ENCODE measurements around the gene PDF.
A peak's percentile ranks its signal among the peaks of the same experiment; 100 is the strongest.

The PDF gene

GRCh38 chr16:69330286-69331109, at the start of gene PDF:
PDF (minus strand) TSS chr16:69330588; CDS start chr16:69330570, 18 bp downstream.
- peak; percentile 45; the same call in 1 of the 2 replicates for TF ChIP-seq TCF12 (IDR thresholded peaks at IDR 0.05; ENCODE audit: low read depth)
- TF ChIP-seq EGR1 (IDR thresholded peaks at IDR 0.05), result peak; percentile 2; the same call in 1 of the 2 replicates
- TF ChIP-seq ZBTB7A (IDR thresholded peaks at IDR 0.05; ENCODE audit: low read depth), result no peak
- TF ChIP-seq FOXM1 (IDR thresholded peaks at IDR 0.05; ENCODE audit: borderline replicate concordance, low read depth), result no peak
- TF ChIP-seq REST (IDR thresholded peaks at IDR 0.05; ENCODE audit: low read depth), result no peak
- TF ChIP-seq CEBPB (IDR thresholded peaks at IDR 0.05), result no peak
- TF ChIP-seq, protein P1, sequence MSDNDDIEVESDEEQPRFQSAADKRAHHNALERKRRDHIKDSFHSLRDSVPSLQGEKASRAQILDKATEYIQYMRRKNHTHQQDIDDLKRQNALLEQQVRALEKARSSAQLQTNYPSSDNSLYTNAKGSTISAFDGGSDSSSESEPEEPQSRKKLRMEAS (IDR thresholded peaks at IDR 0.05), result peak; percentile 63
- TF ChIP-seq CREB1 (IDR thresholded peaks at IDR 0.05; ENCODE audit: low read depth), result no peak
- no peak for TF ChIP-seq RAD21 (IDR thresholded peaks at IDR 0.05; ENCODE audit: low read depth)
- TF ChIP-seq NFIC (IDR thresholded peaks at IDR 0.05), result no peak
- TF ChIP-seq, protein P2, sequence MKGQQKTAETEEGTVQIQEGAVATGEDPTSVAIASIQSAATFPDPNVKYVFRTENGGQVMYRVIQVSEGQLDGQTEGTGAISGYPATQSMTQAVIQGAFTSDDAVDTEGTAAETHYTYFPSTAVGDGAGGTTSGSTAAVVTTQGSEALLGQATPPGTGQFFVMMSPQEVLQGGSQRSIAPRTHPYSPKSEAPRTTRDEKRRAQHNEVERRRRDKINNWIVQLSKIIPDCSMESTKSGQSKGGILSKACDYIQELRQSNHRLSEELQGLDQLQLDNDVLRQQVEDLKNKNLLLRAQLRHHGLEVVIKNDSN (IDR thresholded peaks at IDR 0.05), result no peak
- no peak for TF ChIP-seq TEAD4 (IDR thresholded peaks at IDR 0.05)
- no peak for TF ChIP-seq EP300 (IDR thresholded peaks at IDR 0.05; ENCODE audit: borderline replicate concordance)
- TF ChIP-seq TAF1 (IDR thresholded peaks at IDR 0.05; ENCODE audit: low read depth), result peak; percentile 70
- TF ChIP-seq YY1 (IDR thresholded peaks at IDR 0.05; ENCODE audit: low read depth), result peak; percentile 90

DNA sequence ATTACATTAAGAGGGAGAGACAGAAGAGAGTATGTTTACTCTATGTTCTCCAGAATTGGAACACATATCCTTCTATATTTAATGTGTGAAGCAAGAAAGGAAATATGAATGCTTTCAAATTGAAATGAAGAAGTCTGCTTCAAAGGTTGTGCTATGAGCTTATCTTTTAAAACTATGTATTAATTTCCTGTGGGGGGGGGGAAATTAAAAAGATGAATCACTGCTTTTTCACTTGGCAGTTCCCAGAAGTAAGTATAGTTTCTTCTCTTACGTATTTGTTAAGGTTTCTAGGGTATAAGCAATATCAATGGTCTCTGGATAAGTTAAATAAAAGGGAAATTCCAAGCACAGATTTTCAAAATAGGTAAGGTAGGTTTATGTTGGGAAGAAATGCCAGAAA, 48.4 kb upstream of the PDF start:
- TF ChIP-seq CREB1 (IDR thresholded peaks at IDR 0.05; ENCODE audit: low read depth), result no peak
- TF ChIP-seq FOXM1 (IDR thresholded peaks at IDR 0.05; ENCODE audit: borderline replicate concordance, low read depth), result no peak
- no peak for TF ChIP-seq EP300 (IDR thresholded peaks at IDR 0.05; ENCODE audit: borderline replicate concordance)
- no peak for TF ChIP-seq RAD21 (IDR thresholded peaks at IDR 0.05; ENCODE audit: low read depth)
- TF ChIP-seq TAF1 (IDR thresholded peaks at IDR 0.05; ENCODE audit: low read depth), result no peak
- TF ChIP-seq, protein P1 (IDR thresholded peaks at IDR 0.05), result no peak
- TF ChIP-seq, protein P2 (IDR thresholded peaks at IDR 0.05), result no peak

DNA sequence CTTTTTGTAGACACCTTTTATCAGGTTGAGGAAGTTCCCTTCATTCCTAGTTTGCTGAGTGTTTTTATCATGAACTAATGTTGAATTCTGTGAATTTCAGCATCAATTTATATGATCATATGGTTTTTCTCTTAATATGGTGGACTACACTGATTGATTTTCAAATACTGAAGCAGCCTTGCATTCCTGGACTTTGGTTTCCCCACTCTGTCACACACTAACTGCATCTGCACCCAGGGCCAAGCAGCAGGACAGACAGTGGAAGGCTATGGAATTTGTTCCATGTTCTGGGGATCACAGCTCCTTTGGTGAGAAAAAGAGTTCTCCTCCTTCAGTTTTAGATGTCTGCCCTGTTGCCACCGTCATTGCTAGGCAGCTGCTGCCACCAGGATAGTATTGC, 47.6 kb upstream of the PDF start:
- TF ChIP-seq RAD21 (IDR thresholded peaks at IDR 0.05; ENCODE audit: low read depth), result no peak
- TF ChIP-seq, protein P1 (IDR thresholded peaks at IDR 0.05), result no peak
- TF ChIP-seq NFIC (IDR thresholded peaks at IDR 0.05), result no peak
- TF ChIP-seq EP300 (IDR thresholded peaks at IDR 0.05; ENCODE audit: borderline replicate concordance), result no peak
- no peak for TF ChIP-seq CREB1 (IDR thresholded peaks at IDR 0.05; ENCODE audit: low read depth)
- no peak for TF ChIP-seq FOXM1 (IDR thresholded peaks at IDR 0.05; ENCODE audit: borderline replicate concordance, low read depth)
- no peak for TF ChIP-seq EGR1 (IDR thresholded peaks at IDR 0.05)
- no peak for TF ChIP-seq ZBTB7A (IDR thresholded peaks at IDR 0.05; ENCODE audit: low read depth)

DNA sequence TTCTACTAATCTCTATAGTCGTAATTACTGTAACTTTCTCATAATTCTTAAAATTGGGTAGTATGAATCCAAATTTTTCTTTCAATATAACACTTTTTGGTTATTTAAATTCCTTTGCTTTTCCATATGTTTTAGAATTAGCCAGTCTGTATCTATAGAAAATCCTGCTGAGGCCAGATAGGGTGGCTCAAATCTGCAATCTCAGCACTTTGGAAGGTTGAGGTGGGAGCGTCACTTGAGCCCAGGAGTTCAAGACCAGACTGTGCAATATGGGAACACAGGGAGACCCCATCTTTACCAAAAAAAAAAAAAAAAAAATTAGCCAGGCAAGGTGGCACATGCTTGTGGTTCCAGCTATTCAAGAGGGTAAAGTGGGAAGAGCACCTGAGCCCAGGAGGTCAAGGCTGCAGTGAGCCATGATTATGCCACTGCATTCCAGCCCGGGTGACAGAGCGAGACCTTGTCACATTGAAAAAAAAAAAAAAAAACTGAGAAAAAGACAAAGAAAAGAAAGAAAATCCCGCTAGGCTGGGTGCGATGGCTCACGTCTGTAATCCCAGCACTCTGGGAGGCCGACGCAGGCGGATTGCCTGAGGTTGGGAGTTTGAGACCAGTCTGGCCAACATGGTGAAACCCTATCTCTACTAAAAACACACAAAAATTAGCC, 46.1 kb upstream of the PDF start:
- TF ChIP-seq YY1 (IDR thresholded peaks at IDR 0.05; ENCODE audit: low read depth) (no peak), EP300 (IDR thresholded peaks at IDR 0.05; ENCODE audit: borderline replicate concordance) (no peak), CREB1 (IDR thresholded peaks at IDR 0.05; ENCODE audit: low read depth) (no peak), TAF1 (IDR thresholded peaks at IDR 0.05; ENCODE audit: low read depth) (no peak), TCF12 (IDR thresholded peaks at IDR 0.05; ENCODE audit: low read depth) (no peak), RAD21 (IDR thresholded peaks at IDR 0.05; ENCODE audit: low read depth) (no peak), REST (IDR thresholded peaks at IDR 0.05; ENCODE audit: low read depth) (no peak), CEBPB (IDR thresholded peaks at IDR 0.05) (no peak), TEAD4 (IDR thresholded peaks at IDR 0.05) (no peak), NFIC (IDR thresholded peaks at IDR 0.05) (no peak), ZBTB7A (IDR thresholded peaks at IDR 0.05; ENCODE audit: low read depth) (no peak)
- TF ChIP-seq, protein P1 (IDR thresholded peaks at IDR 0.05), result no peak
- TF ChIP-seq, protein P2 (IDR thresholded peaks at IDR 0.05), result no peak

Measured in Ishikawa (cell line).